ENCODE results near the gene GFI1. TPM values are rescaled to one million over a fixed set of nuclear protein-coding genes. Genes with fewer than 3 reads are reported as not detected.

Gene GFI1
- total RNA-seq, 1 experiment from 2014 or later = 0.84 TPM

DNA sequence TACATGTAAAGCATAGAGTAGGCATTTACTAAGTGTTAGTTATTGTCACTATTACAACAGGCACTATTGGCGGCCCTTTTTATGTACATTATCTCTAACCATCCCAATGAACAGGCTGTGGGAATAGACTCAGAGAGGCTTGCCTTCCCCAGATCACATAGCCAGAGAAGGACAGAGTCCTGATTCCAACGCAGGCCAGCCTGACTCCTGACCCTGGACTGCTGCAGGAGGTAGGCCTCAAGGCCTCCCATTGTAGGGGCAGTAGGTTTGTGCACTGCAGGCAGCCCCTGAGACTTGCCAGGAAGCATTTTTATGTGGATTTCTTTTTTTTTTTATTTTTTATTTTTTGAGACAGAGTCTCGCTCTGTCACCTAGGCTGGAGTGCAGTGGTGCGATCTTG is 6.4 kb upstream of the GFI1 start:
- Histone ChIP-seq H3K9me3 (ENCODE audit: low read length) (no peaks in the 10 kb centered on the region), H3K27ac (ENCODE audit: low read length) (no peak overlapping the region), H4K20me1 (ENCODE audit: low read length) (no peaks in the 10 kb centered on the region), H3K9ac (ENCODE audit: low read length) (no peak overlapping the region), H3K79me2 (ENCODE audit: low read length) (no peaks in the 10 kb centered on the region), H3K4me2 (ENCODE audit: low read length) (no peak overlapping the region), H3K27me3 (ENCODE audit: low read length) (no peaks in the 10 kb centered on the region), H2AFZ (ENCODE audit: low read length) (no peak overlapping the region), H3K4me3 (ENCODE audit: low read length) (no peak overlapping the region), H3F3A (ENCODE audit: low read length, unreplicated experiment) (no peaks in the 10 kb centered on the region), H3K36me3 (ENCODE audit: low read depth, low read length) (no peaks in the 10 kb centered on the region), H3K4me1 (ENCODE audit: insufficient read depth, low read length) (no peaks in the 10 kb centered on the region), H3K9me2 (replicated peaks; ENCODE audit: low read length) (no peaks in the 10 kb centered on the region)
- TF ChIP-seq EZH2phosphoT487 (IDR thresholded peaks at IDR 0.05; ENCODE audit: borderline replicate concordance, low read length) (no peak), EZH2 (IDR thresholded peaks at IDR 0.05; ENCODE audit: low read length, unreplicated experiment) (no peak)
- TF ChIP-seq, protein P1, sequence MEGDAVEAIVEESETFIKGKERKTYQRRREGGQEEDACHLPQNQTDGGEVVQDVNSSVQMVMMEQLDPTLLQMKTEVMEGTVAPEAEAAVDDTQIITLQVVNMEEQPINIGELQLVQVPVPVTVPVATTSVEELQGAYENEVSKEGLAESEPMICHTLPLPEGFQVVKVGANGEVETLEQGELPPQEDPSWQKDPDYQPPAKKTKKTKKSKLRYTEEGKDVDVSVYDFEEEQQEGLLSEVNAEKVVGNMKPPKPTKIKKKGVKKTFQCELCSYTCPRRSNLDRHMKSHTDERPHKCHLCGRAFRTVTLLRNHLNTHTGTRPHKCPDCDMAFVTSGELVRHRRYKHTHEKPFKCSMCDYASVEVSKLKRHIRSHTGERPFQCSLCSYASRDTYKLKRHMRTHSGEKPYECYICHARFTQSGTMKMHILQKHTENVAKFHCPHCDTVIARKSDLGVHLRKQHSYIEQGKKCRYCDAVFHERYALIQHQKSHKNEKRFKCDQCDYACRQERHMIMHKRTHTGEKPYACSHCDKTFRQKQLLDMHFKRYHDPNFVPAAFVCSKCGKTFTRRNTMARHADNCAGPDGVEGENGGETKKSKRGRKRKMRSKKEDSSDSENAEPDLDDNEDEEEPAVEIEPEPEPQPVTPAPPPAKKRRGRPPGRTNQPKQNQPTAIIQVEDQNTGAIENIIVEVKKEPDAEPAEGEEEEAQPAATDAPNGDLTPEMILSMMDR (conservative IDR thresholded peaks at IDR 0.05; ENCODE audit: low read depth, low read length) = no peak
- intact Hi-C loops (cut with micrococcal nuclease) = no loop called here
- DNase-seq (no peak), ATAC-seq (no peak)
- ChIA-PET POLR2A (ENCODE audit: unreplicated experiment) (no interaction called here), CTCF (no interaction called here)
- no TSS peak for BruUV-seq (replicated peaks)

GRCh38 chr1:92488832-92489231 is 2.1 kb upstream of the GFI1 start:
- H2AFZ ChIP-seq (ENCODE audit: low read length) = no peak overlapping the region
- H3K79me2 ChIP-seq (ENCODE audit: low read length) = no peaks in the 10 kb centered on the region
- ChIA-PET CTCF (no interaction called here), POLR2A (ENCODE audit: unreplicated experiment) (no interaction called here)
- TF ChIP-seq, protein P1 (conservative IDR thresholded peaks at IDR 0.05; ENCODE audit: low read depth, low read length) = no peak
- no peak for TF ChIP-seq EZH2 (IDR thresholded peaks at IDR 0.05; ENCODE audit: low read length, unreplicated experiment)
- TF ChIP-seq EZH2phosphoT487 (IDR thresholded peaks at IDR 0.05; ENCODE audit: borderline replicate concordance, low read length) = no peak
- H3K36me3 ChIP-seq (ENCODE audit: low read depth, low read length) = no peaks in the 10 kb centered on the region
- no peak overlapping the region for H3K4me2 ChIP-seq (ENCODE audit: low read length)
- ATAC-seq (no peak), DNase-seq (no peak)
- no peaks in the 10 kb centered on the region for H4K20me1 ChIP-seq (ENCODE audit: low read length)
- intact Hi-C loops (cut with micrococcal nuclease) = loop anchor here (10.0 kb wide), 1 partner anchor 96 kb away; no protein-coding TSS in a partner anchor
- H3K27me3 ChIP-seq (ENCODE audit: low read length) = peaks cover 13% of the 10 kb centered on the region; the same call in 1 of the 2 replicates
- no peaks in the 10 kb centered on the region for H3K9me3 ChIP-seq (ENCODE audit: low read length)
- no peak overlapping the region for H3K27ac ChIP-seq (ENCODE audit: low read length)
- H3K4me1 ChIP-seq (ENCODE audit: insufficient read depth, low read length) = peaks cover 6% of the 10 kb centered on the region; the same call in 1 of the 2 replicates
- BruUV-seq (replicated peaks) = no TSS peak
- H3K9ac ChIP-seq (ENCODE audit: low read length) = no peak overlapping the region
- H3K9me2 ChIP-seq (replicated peaks; ENCODE audit: low read length) = no peaks in the 10 kb centered on the region
- H3K4me3 ChIP-seq (ENCODE audit: low read length) = no peak overlapping the region
- H3F3A ChIP-seq (ENCODE audit: low read length, unreplicated experiment) = no peaks in the 10 kb centered on the region

GRCh38 chr1:92488416-92488815 is 1.7 kb upstream of the GFI1 start:
- H3F3A ChIP-seq (ENCODE audit: low read length, unreplicated experiment) = no peaks in the 10 kb centered on the region
- TF ChIP-seq EZH2 (IDR thresholded peaks at IDR 0.05; ENCODE audit: low read length, unreplicated experiment) = no peak
- TF ChIP-seq EZH2phosphoT487 (IDR thresholded peaks at IDR 0.05; ENCODE audit: borderline replicate concordance, low read length) = no peak
- TF ChIP-seq, protein P1 (conservative IDR thresholded peaks at IDR 0.05; ENCODE audit: low read depth, low read length) = no peak
- ChIA-PET CTCF (no interaction called here), POLR2A (ENCODE audit: unreplicated experiment) (no interaction called here)
- H3K27me3 ChIP-seq (ENCODE audit: low read length) = peaks cover 17% of the 10 kb centered on the region
- ATAC-seq (no peak), DNase-seq (no peak)
- H3K4me2 ChIP-seq (ENCODE audit: low read length) = no peak overlapping the region
- H4K20me1 ChIP-seq (ENCODE audit: low read length) = no peaks in the 10 kb centered on the region
- intact Hi-C loops (cut with micrococcal nuclease) = loop anchor here (10.0 kb wide), 1 partner anchor 96 kb away; no protein-coding TSS in a partner anchor
- H3K9me3 ChIP-seq (ENCODE audit: low read length) = no peaks in the 10 kb centered on the region
- H3K36me3 ChIP-seq (ENCODE audit: low read depth, low read length) = no peaks in the 10 kb centered on the region
- H3K27ac ChIP-seq (ENCODE audit: low read length) = no peak overlapping the region
- no peak overlapping the region for H3K4me3 ChIP-seq (ENCODE audit: low read length)
- H3K9me2 ChIP-seq (replicated peaks; ENCODE audit: low read length) = no peaks in the 10 kb centered on the region
- peaks cover 10% of the 10 kb centered on the region; the same call in 1 of the 2 replicates for H3K4me1 ChIP-seq (ENCODE audit: insufficient read depth, low read length)
- BruUV-seq (replicated peaks) = no TSS peak
- H3K9ac ChIP-seq (ENCODE audit: low read length) = no peak overlapping the region
- no peak overlapping the region for H2AFZ ChIP-seq (ENCODE audit: low read length)
- no peaks in the 10 kb centered on the region for H3K79me2 ChIP-seq (ENCODE audit: low read length)
